Astrocyte of the spinal cord (primary cell): Measurements from ENCODE around the gene LRRC72.
"Not testable (repeated sequence)": the region's sequence is repeated elsewhere in the genome, so short reads cannot be mapped to it uniquely, and the experiment has no call there.

Experiments
- DNase-seq: peaks from one replicate; pipeline ENCODE4 v3.0.0; 2011; ENCODE audit warnings: low read depth, low spot score
- H3K4me3 ChIP-seq: 2 replicates; pipeline ENCODE4 v1.5.1; 2011; ENCODE audit warnings: low read depth, mild to moderate bottlenecking, low read length, moderate library complexity
- in situ Hi-C: cut with HindIII; loops from 2 replicates; pipeline ENCODE4 v1.10.0; 2017; ENCODE audit warnings: low sequenced_read_pairs
- TF ChIP-seq, protein P1 (sequence below): IDR thresholded peaks from 2 replicates; pipeline ENCODE4 v1.5.1; 2012; ENCODE audit warnings: low read depth, mild to moderate bottlenecking, low read length, inconsistent platforms

LRRC72 gene

DNA sequence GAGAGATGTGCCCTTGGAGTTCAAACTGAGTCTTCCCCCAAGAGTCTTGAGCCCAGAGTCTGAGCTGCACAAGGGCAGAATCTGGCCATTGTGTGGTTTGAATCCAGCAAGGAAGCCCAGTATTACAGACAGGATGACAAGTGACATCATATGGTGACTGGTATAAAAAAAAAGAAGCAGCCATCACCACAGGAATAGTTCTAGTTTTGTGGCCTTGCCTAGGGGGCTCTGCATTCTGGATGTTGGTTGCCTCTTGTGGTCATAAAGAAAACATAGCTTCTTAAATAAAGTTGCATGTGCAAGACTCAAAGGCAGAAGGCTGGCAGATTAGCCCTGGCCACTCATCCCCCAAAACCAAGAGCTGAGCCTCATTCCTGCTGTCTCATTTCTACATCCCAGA, 16.8 kb upstream of the LRRC72 start:
- H3K4me3 ChIP-seq = no peak overlapping the region
- no peak for DNase-seq
- in situ Hi-C loops = no loop called here
- TF ChIP-seq, protein P1, sequence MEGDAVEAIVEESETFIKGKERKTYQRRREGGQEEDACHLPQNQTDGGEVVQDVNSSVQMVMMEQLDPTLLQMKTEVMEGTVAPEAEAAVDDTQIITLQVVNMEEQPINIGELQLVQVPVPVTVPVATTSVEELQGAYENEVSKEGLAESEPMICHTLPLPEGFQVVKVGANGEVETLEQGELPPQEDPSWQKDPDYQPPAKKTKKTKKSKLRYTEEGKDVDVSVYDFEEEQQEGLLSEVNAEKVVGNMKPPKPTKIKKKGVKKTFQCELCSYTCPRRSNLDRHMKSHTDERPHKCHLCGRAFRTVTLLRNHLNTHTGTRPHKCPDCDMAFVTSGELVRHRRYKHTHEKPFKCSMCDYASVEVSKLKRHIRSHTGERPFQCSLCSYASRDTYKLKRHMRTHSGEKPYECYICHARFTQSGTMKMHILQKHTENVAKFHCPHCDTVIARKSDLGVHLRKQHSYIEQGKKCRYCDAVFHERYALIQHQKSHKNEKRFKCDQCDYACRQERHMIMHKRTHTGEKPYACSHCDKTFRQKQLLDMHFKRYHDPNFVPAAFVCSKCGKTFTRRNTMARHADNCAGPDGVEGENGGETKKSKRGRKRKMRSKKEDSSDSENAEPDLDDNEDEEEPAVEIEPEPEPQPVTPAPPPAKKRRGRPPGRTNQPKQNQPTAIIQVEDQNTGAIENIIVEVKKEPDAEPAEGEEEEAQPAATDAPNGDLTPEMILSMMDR = no peak

DNA sequence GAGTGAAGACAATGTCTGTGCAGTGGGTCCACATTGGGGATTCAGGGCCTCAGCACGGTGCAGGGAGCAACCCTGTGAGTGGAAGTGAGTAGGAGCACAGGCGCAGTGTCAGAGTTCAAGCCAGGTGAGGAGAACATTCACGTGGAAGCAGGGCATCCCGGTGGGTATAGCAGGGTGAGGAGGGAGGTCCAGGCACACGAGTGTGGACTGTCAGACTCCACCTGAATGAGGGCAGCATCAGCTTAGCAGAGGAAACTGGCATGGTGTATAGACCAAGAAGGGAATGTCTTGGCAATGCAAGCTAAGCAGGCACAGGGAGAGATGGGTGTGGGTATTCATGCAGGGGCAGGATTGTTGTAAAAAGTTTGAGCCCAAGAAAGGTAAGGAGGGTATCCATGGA, 15.3 kb upstream of the LRRC72 start:
- H3K4me3 ChIP-seq = no peak overlapping the region
- TF ChIP-seq, protein P1 = no peak
- in situ Hi-C loops = no loop called here
- DNase-seq = no peak

DNA sequence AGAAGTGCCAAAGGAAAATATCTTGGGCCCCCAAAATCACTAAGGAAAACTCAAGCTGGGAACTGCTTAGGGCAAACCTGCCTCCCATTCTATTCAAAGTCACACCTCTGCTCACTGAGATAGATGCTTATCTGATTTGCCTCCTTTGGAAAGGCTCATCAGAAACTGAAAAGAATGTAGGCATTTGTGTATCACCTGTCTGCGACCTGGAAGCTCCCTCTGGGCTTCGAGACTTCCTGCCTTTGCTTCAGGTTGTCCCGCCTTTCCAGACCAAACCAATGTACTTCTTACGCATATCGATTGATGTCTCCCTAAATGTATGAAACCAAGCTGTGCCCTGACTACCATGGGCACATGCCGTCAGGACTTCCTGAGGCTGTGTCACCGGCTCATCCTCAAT, 14.5 kb upstream of the LRRC72 start:
- in situ Hi-C loops = no loop called here
- TF ChIP-seq, protein P1 = no peak
- H3K4me3 ChIP-seq = no peak overlapping the region
- DNase-seq = no peak

DNA sequence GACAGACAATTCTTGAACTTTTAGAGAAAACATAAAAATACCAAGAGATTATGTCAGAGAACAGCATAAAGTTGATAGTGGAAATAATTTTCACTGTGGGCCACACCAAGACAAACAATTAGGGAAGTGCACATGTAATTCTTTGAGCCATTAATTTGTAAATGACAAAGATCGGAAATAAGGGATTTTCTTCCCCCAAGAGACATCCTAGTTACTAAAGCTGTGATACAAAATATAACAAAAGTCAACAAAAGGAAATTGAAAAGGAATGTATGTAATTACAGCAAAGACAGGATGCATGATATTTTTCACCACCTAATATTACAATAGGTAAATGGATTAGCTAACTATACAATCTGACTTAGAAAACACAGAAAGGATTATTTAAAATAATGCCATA, 12.4 kb upstream of the LRRC72 start:
- DNase-seq = no peak
- no peak overlapping the region for H3K4me3 ChIP-seq
- in situ Hi-C loops = no loop called here
- TF ChIP-seq, protein P1 = no peak

DNA sequence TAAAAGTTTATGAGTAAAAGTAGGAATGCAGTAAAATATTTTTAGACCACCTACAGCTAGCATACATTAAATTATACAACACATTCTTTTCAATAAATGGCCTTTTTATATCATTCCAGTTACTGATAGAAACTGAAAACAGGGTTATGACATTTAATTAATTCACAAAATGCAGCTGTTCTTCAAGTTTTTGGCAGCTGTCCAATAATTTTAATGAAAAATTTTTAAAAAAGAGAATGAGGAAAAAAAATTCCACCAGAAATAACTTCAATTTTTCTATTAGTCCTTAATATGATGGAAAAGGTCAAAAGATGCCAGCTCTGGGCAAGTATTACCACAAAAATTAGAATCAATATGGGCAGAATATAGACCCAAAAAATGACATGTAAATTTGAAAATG, 11.9 kb upstream of the LRRC72 start:
- TF ChIP-seq, protein P1 = no peak
- in situ Hi-C loops = no loop called here

DNA sequence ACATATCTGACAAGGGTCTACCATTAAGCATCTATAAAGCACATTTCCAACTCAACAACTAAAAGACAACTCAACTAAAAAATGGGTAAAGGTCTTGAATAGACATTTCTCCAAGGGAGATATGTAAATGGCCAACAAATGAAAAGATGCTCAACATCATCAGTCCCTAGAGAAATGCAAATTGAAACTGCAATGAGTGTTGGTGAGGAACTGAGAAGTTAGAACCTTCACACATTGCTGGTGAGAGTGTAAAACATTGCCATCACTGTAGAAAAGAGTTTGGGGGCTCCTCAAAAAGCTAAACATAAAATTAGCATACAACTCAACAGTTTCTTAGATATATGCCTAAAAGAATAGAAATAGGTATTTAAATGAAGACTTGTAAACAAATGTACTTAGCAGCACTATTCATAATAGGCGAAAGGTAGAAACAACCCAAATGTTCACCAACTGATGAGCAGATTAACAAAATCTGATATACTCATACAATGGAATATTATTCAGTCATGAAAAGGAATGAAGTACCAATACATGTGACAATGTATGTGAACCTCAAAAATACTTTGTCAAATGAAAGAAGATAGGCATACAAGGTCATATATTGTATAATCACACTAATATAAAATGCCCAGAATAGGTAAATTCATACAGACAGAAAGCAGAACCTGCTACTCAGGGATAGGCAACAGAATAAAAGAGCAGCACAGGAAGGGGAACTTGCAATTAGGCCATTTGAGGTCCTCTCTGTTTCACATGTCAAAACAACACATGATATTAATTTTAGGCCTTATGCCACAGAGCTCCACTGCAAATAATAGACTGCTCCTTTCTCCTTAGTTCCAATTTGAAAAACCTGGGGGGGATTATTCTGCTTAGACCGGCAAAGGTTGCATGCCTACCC, 10.6 kb upstream of the LRRC72 start:
- no peak for DNase-seq
- TF ChIP-seq, protein P1 = no peak
- in situ Hi-C loops = no loop called here
- H3K4me3 ChIP-seq = no peak overlapping the region

More for the DNA sequence above, 11.9 kb upstream of the LRRC72 start:
- no peak for DNase-seq
- no peak overlapping the region for H3K4me3 ChIP-seq

DNA sequence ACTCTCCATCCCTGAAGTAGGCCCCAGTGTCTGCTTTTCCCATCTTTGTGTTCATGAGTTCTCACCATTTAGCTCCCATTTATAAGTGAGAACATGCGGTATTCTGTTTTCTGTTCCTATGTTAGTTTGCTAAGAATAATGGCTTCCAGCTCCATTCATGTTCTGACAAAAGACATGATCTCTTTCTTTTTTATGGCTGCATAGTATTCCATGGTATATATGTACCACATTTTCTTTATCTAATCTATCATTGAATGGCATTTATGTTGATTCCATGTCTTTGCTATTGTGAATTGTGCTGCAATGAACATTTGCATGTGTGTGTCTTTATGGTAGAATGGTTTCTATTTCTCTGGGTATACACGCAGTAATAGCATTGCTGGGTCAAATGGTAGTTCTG, 6.6 kb upstream of the LRRC72 start:
- H3K4me3 ChIP-seq, DNase-seq, in situ Hi-C loops: not testable (repeated sequence)
